AG10803 (cell line): ENCODE measurements around the gene RABEP2.
A peak's percentile ranks its signal among the peaks of the same experiment; 100 is the strongest.
"Not testable (repeated sequence)": the region's sequence is repeated elsewhere in the genome, so short reads cannot be mapped to it uniquely, and the experiment has no call there.

Experiments
- DNase-seq: peaks from one replicate; pipeline ENCODE4 v3.0.0; 2010; ENCODE audit warnings: low read depth
- H3K4me3 ChIP-seq: 2 replicates; pipeline ENCODE4 v1.5.1; 2011; ENCODE audit warnings: mild to moderate bottlenecking, low read length, control low read depth
- TF ChIP-seq, protein P1 (sequence below): conservative IDR thresholded peaks from 2 replicates; pipeline ENCODE4 v1.5.1; 2011; ENCODE audit warnings: mild to moderate bottlenecking, low read length, control low read depth, inconsistent platforms

Gene RABEP2

DNA sequence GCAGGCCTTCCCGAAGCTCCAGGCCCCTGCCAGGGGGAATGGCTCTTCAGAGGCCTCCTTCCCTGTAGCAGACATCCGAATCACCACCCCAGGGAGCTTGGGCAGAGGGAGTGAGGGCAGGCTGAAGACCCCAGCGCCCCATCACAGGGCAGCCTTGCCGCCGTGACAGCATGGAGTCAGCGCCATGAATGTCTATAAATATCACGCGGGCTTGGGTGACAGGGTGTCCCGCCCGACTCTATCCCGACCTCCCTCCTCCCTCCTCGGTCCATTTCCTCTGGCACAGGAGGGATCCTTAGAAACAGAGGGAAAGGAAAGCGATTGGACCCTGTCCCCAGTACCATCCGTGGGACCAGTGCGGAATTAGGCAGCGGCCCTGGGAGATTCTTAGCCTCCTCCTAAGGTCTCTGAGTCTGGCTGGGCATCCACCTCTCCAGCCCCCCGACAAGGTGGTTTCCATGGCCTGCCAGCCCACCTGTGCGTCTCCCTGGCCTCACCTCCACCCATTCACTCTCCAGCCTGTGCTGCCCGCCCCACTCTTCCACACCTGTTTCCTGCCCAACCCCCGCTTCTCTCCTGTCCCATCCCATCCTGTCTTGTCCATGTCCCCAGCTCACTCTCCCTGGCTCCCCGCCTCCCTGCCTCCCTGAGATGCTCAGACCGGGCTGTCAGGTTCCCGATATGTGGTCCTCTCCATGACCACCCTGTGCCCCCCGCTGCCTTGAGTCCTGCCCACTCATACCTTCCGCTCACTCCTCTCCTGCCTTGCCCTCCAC is 41.6 kb downstream of the RABEP2 start:
- DNase-seq = no peak
- TF ChIP-seq, protein P1, sequence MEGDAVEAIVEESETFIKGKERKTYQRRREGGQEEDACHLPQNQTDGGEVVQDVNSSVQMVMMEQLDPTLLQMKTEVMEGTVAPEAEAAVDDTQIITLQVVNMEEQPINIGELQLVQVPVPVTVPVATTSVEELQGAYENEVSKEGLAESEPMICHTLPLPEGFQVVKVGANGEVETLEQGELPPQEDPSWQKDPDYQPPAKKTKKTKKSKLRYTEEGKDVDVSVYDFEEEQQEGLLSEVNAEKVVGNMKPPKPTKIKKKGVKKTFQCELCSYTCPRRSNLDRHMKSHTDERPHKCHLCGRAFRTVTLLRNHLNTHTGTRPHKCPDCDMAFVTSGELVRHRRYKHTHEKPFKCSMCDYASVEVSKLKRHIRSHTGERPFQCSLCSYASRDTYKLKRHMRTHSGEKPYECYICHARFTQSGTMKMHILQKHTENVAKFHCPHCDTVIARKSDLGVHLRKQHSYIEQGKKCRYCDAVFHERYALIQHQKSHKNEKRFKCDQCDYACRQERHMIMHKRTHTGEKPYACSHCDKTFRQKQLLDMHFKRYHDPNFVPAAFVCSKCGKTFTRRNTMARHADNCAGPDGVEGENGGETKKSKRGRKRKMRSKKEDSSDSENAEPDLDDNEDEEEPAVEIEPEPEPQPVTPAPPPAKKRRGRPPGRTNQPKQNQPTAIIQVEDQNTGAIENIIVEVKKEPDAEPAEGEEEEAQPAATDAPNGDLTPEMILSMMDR = no peak

DNA sequence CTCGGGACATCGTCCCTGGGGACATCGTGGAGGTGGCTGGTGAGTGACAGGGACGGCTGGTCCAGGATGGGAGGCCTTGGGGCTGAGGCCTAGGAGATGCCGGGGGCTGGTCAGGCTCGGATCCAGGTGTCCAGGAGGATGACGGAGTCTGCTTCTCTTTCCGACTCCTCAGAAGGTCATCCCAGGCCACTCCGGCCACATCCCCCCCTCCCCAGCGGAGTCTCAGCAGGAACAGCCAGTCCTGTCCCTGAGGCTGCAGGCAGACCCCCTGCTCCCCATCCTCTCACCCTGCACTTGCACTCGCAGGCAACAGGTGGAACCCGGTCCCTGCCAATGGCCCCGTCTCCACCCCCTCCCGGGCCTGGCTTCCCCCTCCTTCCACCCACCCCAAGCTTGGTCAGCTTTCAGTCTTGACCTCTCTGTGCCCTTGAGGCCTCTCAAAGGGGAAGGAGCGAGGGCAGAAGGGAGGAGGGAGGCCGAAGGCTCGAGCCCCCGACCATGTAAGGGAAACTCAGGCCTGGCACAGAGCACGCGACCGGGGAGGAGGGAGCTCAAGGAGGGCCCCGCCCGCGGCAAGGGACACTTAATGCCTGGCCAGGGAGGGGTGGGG is 42.4 kb downstream of the RABEP2 start:
- no peak overlapping the region for H3K4me3 ChIP-seq
- TF ChIP-seq, protein P1 = no peak
- DNase-seq = no peak

More for the DNA sequence above, 41.6 kb downstream of the RABEP2 start:
- H3K4me3 ChIP-seq = no peak overlapping the region

DNA sequence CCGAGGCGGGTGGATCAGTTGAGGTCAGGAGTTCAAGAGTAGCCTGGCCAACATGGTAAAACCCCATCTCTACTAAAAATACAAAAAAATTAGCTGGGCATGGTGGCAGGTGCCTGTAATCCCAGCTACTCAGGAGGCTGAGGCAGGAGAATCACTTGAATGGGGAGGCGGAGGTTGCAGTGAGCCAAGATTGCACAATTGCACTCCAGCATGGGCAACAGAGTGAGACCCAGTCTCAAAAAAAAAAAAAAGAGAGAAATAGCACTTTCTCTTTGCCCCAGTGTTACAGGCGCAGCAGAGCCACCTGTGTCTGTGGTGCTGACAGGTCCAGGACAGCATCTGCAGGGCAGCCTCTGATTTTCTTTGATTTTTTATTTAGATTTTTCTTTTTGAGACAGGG is 43.5 kb downstream of the RABEP2 start:
- H3K4me3 ChIP-seq, DNase-seq: not testable (repeated sequence)

DNA sequence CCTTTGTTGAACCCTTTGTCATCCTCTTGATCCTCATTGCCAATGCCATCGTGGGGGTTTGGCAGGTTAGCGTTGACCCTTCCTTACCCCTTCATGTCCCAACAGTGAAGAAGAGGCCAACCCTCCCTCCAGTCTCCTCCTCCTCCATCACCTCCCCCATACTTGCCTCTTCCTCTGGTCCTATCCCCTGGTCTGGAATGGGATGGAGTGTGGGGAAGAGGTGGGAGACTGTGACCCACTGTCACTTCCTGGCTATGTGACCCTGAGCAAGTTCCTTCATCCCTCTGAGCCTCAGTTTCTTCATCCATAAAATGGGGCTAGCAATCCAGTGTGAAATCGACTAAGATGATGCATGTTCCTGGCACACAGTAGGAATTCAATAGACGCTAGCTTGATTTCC is 44.1 kb downstream of the RABEP2 start:
- DNase-seq = no peak
- TF ChIP-seq, protein P1 = no peak
- H3K4me3 ChIP-seq = no peak overlapping the region

DNA sequence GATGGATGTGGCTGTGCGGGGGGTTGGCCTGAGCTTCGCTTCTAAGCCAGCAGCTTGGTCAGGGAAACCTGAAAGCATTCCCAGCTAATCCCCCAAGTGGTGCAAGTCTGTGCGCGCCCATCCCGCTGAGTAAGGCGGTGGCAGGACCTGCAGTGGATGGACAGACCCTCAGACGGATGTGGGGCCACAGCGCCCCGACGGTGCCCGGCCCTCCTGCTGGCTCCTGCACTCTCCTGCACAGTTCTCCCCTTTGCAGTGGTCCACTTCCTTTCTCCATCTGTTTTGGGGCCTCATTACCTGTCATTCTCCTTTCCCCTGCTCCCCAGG is 44.5 kb downstream of the RABEP2 start:
- DNase-seq = no peak
- H3K4me3 ChIP-seq = no peak overlapping the region
- TF ChIP-seq, protein P1 = no peak

DNA sequence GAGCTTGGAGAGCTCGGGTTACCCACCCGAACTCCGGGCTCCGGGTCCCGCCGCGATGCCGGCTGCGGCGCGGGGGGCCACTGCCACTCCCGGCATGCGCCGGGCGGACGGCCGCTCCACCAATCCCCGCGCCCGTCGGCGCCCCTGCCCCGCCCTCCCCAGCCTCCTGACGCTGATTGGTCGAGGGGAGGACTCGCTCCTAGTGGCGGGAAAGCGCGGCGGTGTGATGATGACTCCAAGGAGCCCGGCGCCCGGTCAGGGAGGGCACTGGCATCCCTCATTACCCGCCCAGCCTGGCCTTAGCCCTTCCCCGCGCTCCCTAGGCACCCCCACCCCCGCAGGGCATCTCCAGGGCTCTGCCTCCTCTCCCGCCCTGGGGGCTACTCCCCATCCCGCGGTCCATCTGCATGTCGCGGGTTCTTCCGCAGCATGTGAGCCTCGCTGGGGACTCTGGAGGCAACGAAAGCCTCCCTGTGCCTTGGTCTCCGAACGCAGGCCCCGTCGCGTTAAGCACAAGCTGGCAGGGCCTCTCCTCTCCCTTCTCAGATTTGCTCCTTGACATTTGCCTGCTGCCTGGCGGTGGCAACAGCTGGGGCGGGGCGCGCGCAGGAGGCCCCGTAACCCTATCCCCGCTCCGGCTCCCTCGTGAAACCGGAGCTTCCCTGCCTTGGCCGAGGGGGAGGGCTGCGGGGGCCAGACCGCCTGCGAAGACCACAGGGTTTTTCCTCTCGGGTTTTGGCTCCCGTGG is 45.0 kb downstream of the RABEP2 start:
- peak overlapping the region; percentile 77 for H3K4me3 ChIP-seq
- TF ChIP-seq, protein P1 = no peak
- peak; percentile 72 for DNase-seq

DNA sequence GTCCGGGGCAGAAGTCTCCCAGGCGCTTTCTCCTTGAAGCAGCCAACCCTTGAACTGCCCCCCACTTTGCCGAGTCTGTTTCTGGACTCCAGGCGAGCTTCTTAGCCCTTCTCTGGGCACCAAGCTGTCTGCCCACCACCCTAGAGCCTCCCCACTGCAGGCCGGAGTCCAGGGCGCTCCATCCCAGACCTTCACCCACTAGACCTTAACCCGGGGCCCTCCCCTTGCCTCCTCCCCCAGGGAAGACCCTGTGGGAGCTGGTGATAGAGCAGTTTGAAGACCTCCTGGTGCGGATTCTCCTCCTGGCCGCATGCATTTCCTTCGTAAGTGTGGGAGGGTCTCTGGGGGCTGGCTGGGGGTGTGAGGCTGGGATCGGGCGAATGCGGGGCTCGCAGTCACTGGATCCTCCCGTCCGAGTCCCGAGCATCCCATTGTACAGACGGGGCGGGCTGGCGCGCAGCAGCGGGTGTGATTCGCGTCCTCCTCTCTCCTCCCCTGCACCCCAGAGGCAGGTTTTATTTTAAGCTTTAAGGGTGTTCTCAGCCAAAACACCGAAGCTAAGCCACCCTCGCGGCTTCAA is 45.7 kb downstream of the RABEP2 start:
- no peak for DNase-seq
- H3K4me3 ChIP-seq = peak overlapping the region; percentile 77
- TF ChIP-seq, protein P1 = no peak; the same call in 1 of the 2 replicates
